Trophoblast cell (in vitro differentiated cells and primary cell): ENCODE results near the gene TDO2.

Experiments used
- DNase-seq, 2 donors: peaks; one replicate each; pipeline ENCODE4 v3.0.0-alpha.2; 2016
- H2AFZ ChIP-seq: 2 replicates; pipeline ENCODE4 v1.6.1; 2013; ENCODE audit warnings: low read length, moderate library complexity, mild to moderate bottlenecking; ENCODE audit not compliant: insufficient read depth, poor library complexity
- H2AK5ac ChIP-seq: 2 replicates; pipeline ENCODE4 v1.6.1; 2013; ENCODE audit warnings: mild to moderate bottlenecking, low read length
- H2BK120ac ChIP-seq: 2 replicates; pipeline ENCODE4 v1.6.1; 2013; ENCODE audit warnings: low read length, mild to moderate bottlenecking, moderate library complexity; ENCODE audit not compliant: insufficient read depth, poor library complexity
- H2BK12ac ChIP-seq: 2 replicates; pipeline ENCODE4 v1.6.1; 2013; ENCODE audit warnings: mild to moderate bottlenecking, low read length, moderate library complexity
- H2BK5ac ChIP-seq: 2 replicates; pipeline ENCODE4 v1.6.1; 2013; ENCODE audit warnings: low read length, low read depth, moderate library complexity, mild to moderate bottlenecking; ENCODE audit not compliant: poor library complexity
- H3K14ac ChIP-seq: 2 replicates; pipeline ENCODE4 v1.6.1; 2013; ENCODE audit warnings: mild to moderate bottlenecking, low read length
- H3K18ac ChIP-seq: 2 replicates; pipeline ENCODE4 v1.6.1; 2013; ENCODE audit warnings: mild to moderate bottlenecking, low read length
- H3K23ac ChIP-seq: 2 replicates; pipeline ENCODE4 v1.6.1; 2013; ENCODE audit warnings: low read length
- H3K27ac ChIP-seq: 2 replicates; pipeline ENCODE4 v1.5.1; 2013; ENCODE audit warnings: low read depth, mild to moderate bottlenecking, inconsistent platforms, low read length, moderate library complexity
- H3K27me3 ChIP-seq: 2 replicates; pipeline ENCODE4 v1.6.1; 2013; ENCODE audit warnings: inconsistent platforms, mild to moderate bottlenecking, low read length, moderate library complexity; ENCODE audit not compliant: insufficient read depth
- H3K36me3 ChIP-seq, 2 experiments: 1 replicate in 1 of 2; 2 replicates in 1 of 2; pipeline ENCODE4 v1.6.1; 2013; ENCODE audit warnings: low read length in 2 of 2, mild to moderate bottlenecking in 2 of 2, moderate library complexity in 1 of 2; ENCODE audit not compliant: insufficient read depth in 2 of 2, control insufficient read depth in 1 of 2
- H3K4ac ChIP-seq: 2 replicates; pipeline ENCODE4 v1.6.1; 2013; ENCODE audit warnings: low read depth, mild to moderate bottlenecking, low read length, moderate library complexity
- H3K4me1 ChIP-seq, 2 experiments: 1 replicate in 1 of 2; 2 replicates in 1 of 2; pipeline ENCODE4 v1.6.1; 2013; ENCODE audit warnings: low read length in 2 of 2, mild to moderate bottlenecking in 2 of 2, moderate library complexity in 1 of 2; ENCODE audit not compliant: insufficient read depth in 2 of 2, control insufficient read depth in 1 of 2
- H3K4me2 ChIP-seq: 2 replicates; pipeline ENCODE4 v1.6.1; 2013; ENCODE audit warnings: inconsistent platforms, mild to moderate bottlenecking, low read length, moderate library complexity
- H3K4me3 ChIP-seq: 2 replicates; pipeline ENCODE4 v1.5.1; 2013; ENCODE audit warnings: mild to moderate bottlenecking, low read depth, low read length, inconsistent platforms
- H3K79me1 ChIP-seq: one replicate; pipeline ENCODE4 v1.6.1; 2013; ENCODE audit warnings: low read length
- H3K79me2 ChIP-seq: 2 replicates; pipeline ENCODE4 v1.6.1; 2013; ENCODE audit warnings: low read length, mild to moderate bottlenecking; ENCODE audit not compliant: control insufficient read depth, insufficient read depth, poor library complexity
- H3K9ac ChIP-seq: 2 replicates; pipeline ENCODE4 v1.6.1; 2013; ENCODE audit warnings: mild to moderate bottlenecking, low read length
- H3K9me3 ChIP-seq: 2 replicates; pipeline ENCODE4 v1.6.1; 2013; ENCODE audit warnings: low read depth, mild to moderate bottlenecking, control low read depth, inconsistent platforms, low read length; ENCODE audit not compliant: insufficient read depth
- H4K12ac ChIP-seq: 2 replicates; pipeline ENCODE4 v1.6.1; 2013; ENCODE audit warnings: low read depth, mild to moderate bottlenecking, low read length, moderate library complexity
- H4K8ac ChIP-seq: 2 replicates; pipeline ENCODE4 v1.6.1; 2013; ENCODE audit warnings: low read depth, mild to moderate bottlenecking, low read length, moderate library complexity
- H4K91ac ChIP-seq: one replicate; pipeline ENCODE4 v1.6.1; 2013; ENCODE audit warnings: low read depth, mild to moderate bottlenecking, low read length, moderate library complexity
- WGBS: extraction: QIAGEN DNeasy Blood & Tissue Kit; methylation state at CpG from one replicate; pipeline ENCODE4 v1.1.7; 2013; ENCODE audit warnings: missing lambda C conversion rate; ENCODE audit not compliant: insufficient read length, insufficient coverage; ENCODE audit errors: extremely low coverage; 5-methylcytosine and 5-hydroxymethylcytosine counted together

TDO2 gene

GRCh38 chr4:155943605-155944291, 40.3 kb downstream of the TDO2 start:
- Histone ChIP-seq H3K4me1 (peaks cover 0 to 2% of the 10 kb centered on the region in 2 experiments), H3K79me2 (no peaks in the 10 kb centered on the region), H3K27ac (no peak overlapping the region), H4K8ac (no peak overlapping the region), H3K27me3 (no peaks in the 10 kb centered on the region), H3K9me3 (no peaks in the 10 kb centered on the region), H3K23ac (no peak overlapping the region), H3K14ac (no peak overlapping the region), H3K79me1 (no peaks in the 10 kb centered on the region), H2AFZ (no peak overlapping the region), H2BK120ac (no peak overlapping the region), H2BK12ac (no peak overlapping the region), H2AK5ac (no peak overlapping the region), H4K12ac (no peak overlapping the region), H2BK5ac (no peak overlapping the region), H3K4ac (no peak overlapping the region), H3K9ac (no peak overlapping the region), H3K36me3 (no peaks in the 10 kb centered on the region), H3K4me3 (no peak overlapping the region), H3K4me2 (no peak overlapping the region), H3K18ac (no peak overlapping the region), H4K91ac (no peak overlapping the region)
- WGBS: no CpG with 5 or more reads among the region's 3 CpGs
- DNase-seq: no peak

- WGBS: no CpG with 5 or more reads among the region's 1 CpG
- no peaks in the 10 kb centered on the region for H3K27me3 ChIP-seq
- no peaks in the 10 kb centered on the region for H3K36me3 ChIP-seq
- no peak overlapping the region for H3K23ac ChIP-seq
- DNase-seq: no peak
- no peak overlapping the region for H3K4me2 ChIP-seq
- no peaks in the 10 kb centered on the region for H3K79me1 ChIP-seq
- H3K79me2 ChIP-seq: no peaks in the 10 kb centered on the region
- no peak overlapping the region for H3K4me3 ChIP-seq
- H2BK5ac ChIP-seq: no peak overlapping the region
- H2BK120ac ChIP-seq: no peak overlapping the region
- no peaks in the 10 kb centered on the region for H3K9me3 ChIP-seq
- no peak overlapping the region for H3K9ac ChIP-seq
- no peak overlapping the region for H3K18ac ChIP-seq
- no peak overlapping the region for H4K91ac ChIP-seq
- H2AFZ ChIP-seq: no peak overlapping the region
- no peak overlapping the region for H3K14ac ChIP-seq
- no peak overlapping the region for H2BK12ac ChIP-seq
- no peak overlapping the region for H3K27ac ChIP-seq
- no peak overlapping the region for H2AK5ac ChIP-seq
- no peak overlapping the region for H4K8ac ChIP-seq
- H4K12ac ChIP-seq: no peak overlapping the region
- H3K4ac ChIP-seq: no peak overlapping the region
- H3K4me1 ChIP-seq: peaks cover 0 to 2% of the 10 kb centered on the region in 2 experiments
Observed at GRCh38 chr4:155944516-155944915, 41.0 kb downstream of the TDO2 start.

GRCh38 chr4:155946486-155946885, 43.0 kb downstream of the TDO2 start:
- H3K36me3 ChIP-seq: no peaks in the 10 kb centered on the region
- no peak overlapping the region for H3K18ac ChIP-seq
- no peak overlapping the region for H4K12ac ChIP-seq
- H3K23ac ChIP-seq: no peak overlapping the region
- no CpG with 5 or more reads among the region's 4 CpGs for WGBS
- no peak overlapping the region for H4K91ac ChIP-seq
- no peak overlapping the region for H3K27ac ChIP-seq
- H2AK5ac ChIP-seq: no peak overlapping the region
- no peak overlapping the region for H3K4me3 ChIP-seq
- H3K4me2 ChIP-seq: no peak overlapping the region
- DNase-seq: no peak
- H3K14ac ChIP-seq: no peak overlapping the region
- no peak overlapping the region for H2BK5ac ChIP-seq
- H2BK120ac ChIP-seq: no peak overlapping the region
- no peak overlapping the region for H4K8ac ChIP-seq
- no peak overlapping the region for H2BK12ac ChIP-seq
- no peak overlapping the region for H3K4ac ChIP-seq
- H2AFZ ChIP-seq: no peak overlapping the region
- no peaks in the 10 kb centered on the region for H3K9me3 ChIP-seq
- no peak overlapping the region for H3K9ac ChIP-seq
- no peaks in the 10 kb centered on the region for H3K79me2 ChIP-seq
- no peaks in the 10 kb centered on the region for H3K79me1 ChIP-seq
- peaks cover 0 to 2% of the 10 kb centered on the region in 2 experiments for H3K4me1 ChIP-seq
- no peaks in the 10 kb centered on the region for H3K27me3 ChIP-seq

GRCh38 chr4:155948541-155948940, 45.0 kb downstream of the TDO2 start:
- Histone ChIP-seq H3K4me3 (no peak overlapping the region), H2BK12ac (no peak overlapping the region), H2AFZ (no peak overlapping the region), H4K12ac (no peak overlapping the region), H3K23ac (no peak overlapping the region), H2BK5ac (no peak overlapping the region), H3K9ac (no peak overlapping the region), H3K79me2 (peaks cover 4% of the 10 kb centered on the region), H4K91ac (no peak overlapping the region), H3K27me3 (no peaks in the 10 kb centered on the region), H3K79me1 (peaks cover 6% of the 10 kb centered on the region), H3K4ac (no peak overlapping the region), H3K4me1 (peaks cover 0 to 2% of the 10 kb centered on the region in 2 experiments), H3K14ac (no peak overlapping the region), H3K9me3 (no peaks in the 10 kb centered on the region), H2BK120ac (no peak overlapping the region), H3K27ac (no peak overlapping the region), H3K36me3 (no peaks in the 10 kb centered on the region), H4K8ac (no peak overlapping the region), H3K4me2 (no peak overlapping the region), H2AK5ac (no peak overlapping the region), H3K18ac (no peak overlapping the region)
- DNase-seq: peak; percentile 46 to 88
- WGBS: no CpG with 5 or more reads among the region's 1 CpG
